HCT116 (cell line): ENCODE measurements around the gene GALR2. TPM values are rescaled to one million over a fixed set of nuclear protein-coding genes. Genes with fewer than 3 reads are reported as not detected.
A peak's percentile ranks its signal among the peaks of the same experiment; 100 is the strongest.

ENCODE experiments used
- ATAC-seq: fragments of 200-7000 bp; cut with Tn5 transposase; 2 replicates; pipeline ENCODE4 v1.9.1; 2020; ENCODE audit warnings: mild to moderate bottlenecking, moderate library complexity
- BruUV-seq: library from RNA; stranded (reverse); fragments of 400-500 nt; replicated peaks from 2 replicates; lab custom pipeline; 2021; lab: Mats Ljungman, UMichigan
- CTCF ChIA-PET: fragments of 300-600 bp; sonication (Branson Sonifier 250); formaldehyde crosslinking; loops from one replicate; lab custom pipeline; 2021; ENCODE audit warnings: antibody characterized with exemption; lab: Charles Lee
- POLR2A ChIA-PET: fragments of 300-600, 350-600 bp; sonication (Branson Sonifier 250); formaldehyde crosslinking; loops from one replicate; lab custom pipeline; 2021; ENCODE audit warnings: antibody characterized with exemption; lab: Charles Lee
- RAD21 ChIA-PET, 2 experiments: fragments of 300-600 bp; sonication (Branson Sonifier 250); formaldehyde crosslinking; loops; one replicate each; lab custom pipeline; 2023; ENCODE audit warnings: low total read pairs in 2 of 2; ENCODE audit not compliant: uncharacterized antibody in 2 of 2, unreplicated experiment in 2 of 2, low non-redundant PET in 1 of 2; lab: Charles Lee
- DNase-seq: peaks from one replicate; pipeline ENCODE4 v3.0.0-alpha.2; 2010; ENCODE audit warnings: low read depth, low spot score
- H2AFZ ChIP-seq: fragments of 200-600 bp; shearing (Covaris generic), sonication (generic); 2 replicates; pipeline ENCODE4 v1.6.1; 2017; ENCODE audit warnings: low read depth, mixed run types, mixed read lengths, antibody characterized with exemption, low read length; ENCODE audit not compliant: poor library complexity, severe bottlenecking
- H3K27ac ChIP-seq: 2 replicates; pipeline ENCODE4 v1.5.1; 2012; ENCODE audit warnings: low read depth, low read length
- H3K27me3 ChIP-seq: fragments of 200-600 bp; sonication (generic); 2 replicates; pipeline ENCODE4 v1.6.1; 2016; ENCODE audit warnings: mixed run types, low read length, mixed read lengths; ENCODE audit not compliant: insufficient read depth
- H3K36me3 ChIP-seq, 2 experiments: fragments of 200-500 bp in 1 of 2; fragments of 200-600 bp in 1 of 2; sonication (Bioruptor generic) in 1 of 2; sonication (generic) in 1 of 2; 2 replicates each; pipeline versions ENCODE4 v1.5.1 to v1.6.1; 2014 to 2016; ENCODE audit warnings: low read length in 2 of 2, inconsistent platforms in 1 of 2, mixed read lengths in 1 of 2, mixed run types in 1 of 2; ENCODE audit not compliant: insufficient read depth in 2 of 2, control insufficient read depth in 1 of 2
- H3K4me1 ChIP-seq, 2 experiments: fragments of 200-600 bp in 1 of 2; sonication (generic) in 1 of 2; 2 replicates each; pipeline versions ENCODE4 v1.5.1 to v1.6.1; 2012 to 2017; ENCODE audit warnings: low read length in 2 of 2, inconsistent platforms in 1 of 2, mild to moderate bottlenecking in 1 of 2, mixed read lengths in 1 of 2, mixed run types in 1 of 2, moderate library complexity in 1 of 2; ENCODE audit not compliant: insufficient read depth in 2 of 2, control insufficient read depth in 1 of 2
- H3K4me2 ChIP-seq: fragments of 200-600 bp; sonication (generic); 2 replicates; pipeline ENCODE4 v1.6.1; 2017; ENCODE audit warnings: mixed run types, low read length, mixed read lengths
- H3K4me3 ChIP-seq, 2 experiments: fragments of 200-600 bp in 1 of 2; sonication (generic) in 1 of 2; replicated peaks in 1 of 2; 2 replicates each; pipeline ENCODE4 v1.5.1; 2011 to 2016; ENCODE audit warnings: low read length in 2 of 2, control low read depth in 1 of 2, low read depth in 1 of 2, mild to moderate bottlenecking in 1 of 2, mixed read lengths in 1 of 2, mixed run types in 1 of 2
- H3K79me2 ChIP-seq: fragments of 200-600 bp; sonication (generic); 2 replicates; pipeline ENCODE4 v1.6.1; 2017; ENCODE audit warnings: mild to moderate bottlenecking, mixed run types, low read length, moderate library complexity, mixed read lengths; ENCODE audit not compliant: insufficient read depth
- H3K9ac ChIP-seq: fragments of 200-600 bp; sonication (generic); 2 replicates; pipeline ENCODE4 v1.6.1; 2016; ENCODE audit warnings: low read length, mixed read lengths
- H3K9me2 ChIP-seq: fragments of 200-600 bp; sonication (generic), shearing (Covaris generic); 2 replicates; pipeline ENCODE4 v1.6.1; 2017; ENCODE audit warnings: mixed run types, mild to moderate bottlenecking, moderate library complexity; ENCODE audit not compliant: insufficient read depth
- H3K9me3 ChIP-seq, 2 experiments: fragments of 200-500 bp in 1 of 2; fragments of 200-600 bp in 1 of 2; sonication (Bioruptor generic) in 1 of 2; sonication (generic) in 1 of 2; 2 replicates each; pipeline ENCODE4 v1.6.1; 2014 to 2017; ENCODE audit warnings: low read length in 2 of 2, mixed read lengths in 2 of 2, inconsistent platforms in 1 of 2, low read depth in 1 of 2, mild to moderate bottlenecking in 1 of 2, mixed run types in 1 of 2, moderate library complexity in 1 of 2; ENCODE audit not compliant: control insufficient read depth in 1 of 2, insufficient read depth in 1 of 2
- H4K20me1 ChIP-seq: fragments of 200-600 bp; sonication (generic), shearing (Covaris generic); 2 replicates; pipeline ENCODE4 v1.6.1; 2017; ENCODE audit warnings: mixed run types, mild to moderate bottlenecking, moderate library complexity; ENCODE audit not compliant: insufficient read depth
- CBX3 ChIP-seq: IDR thresholded peaks from 2 replicates; pipeline ENCODE4 v1.6.1; 2012; ENCODE audit warnings: low read depth
- CEBPB ChIP-seq: IDR thresholded peaks from 2 replicates; pipeline ENCODE4 v1.6.1; 2012; ENCODE audit warnings: low read depth
- EGR1 ChIP-seq: IDR thresholded peaks from 2 replicates; pipeline ENCODE4 v1.6.1; 2012; ENCODE audit warnings: low read depth
- EZH2 ChIP-seq: fragments of 200-600 bp; sonication (generic); IDR thresholded peaks from 2 replicates; pipeline ENCODE4 v1.6.1; 2017; ENCODE audit warnings: antibody characterized with exemption, mixed run types
- FOSL1 ChIP-seq: IDR thresholded peaks from 2 replicates; pipeline ENCODE4 v1.6.1; 2012; ENCODE audit warnings: low read depth
- JUND ChIP-seq: IDR thresholded peaks from 2 replicates; pipeline ENCODE4 v1.6.1; 2012
- POLR2A ChIP-seq: IDR thresholded peaks from 2 replicates; pipeline ENCODE4 v1.7.0; 2011; ENCODE audit warnings: borderline replicate concordance; ENCODE audit not compliant: insufficient read depth, insufficient read length; ENCODE audit errors: extremely low read depth
- POLR2AphosphoS5 ChIP-seq: IDR thresholded peaks from 2 replicates; pipeline ENCODE4 v1.6.1; 2011; ENCODE audit warnings: mild to moderate bottlenecking, low read depth, low read length, moderate library complexity
- SIN3A ChIP-seq: IDR thresholded peaks from 2 replicates; pipeline ENCODE4 v1.6.1; 2012; ENCODE audit warnings: low read depth
- SP1 ChIP-seq: IDR thresholded peaks from 2 replicates; pipeline ENCODE4 v1.6.1; 2012; ENCODE audit warnings: low read depth
- SRF ChIP-seq: IDR thresholded peaks from 2 replicates; pipeline ENCODE4 v1.6.1; 2012; ENCODE audit warnings: low read depth
- TCF7L2 ChIP-seq: IDR thresholded peaks from 2 replicates; pipeline ENCODE4 v1.7.0; 2011; ENCODE audit warnings: borderline replicate concordance, inconsistent platforms; ENCODE audit not compliant: insufficient read depth, insufficient read length; ENCODE audit errors: extremely low read depth
- ZFX ChIP-seq: fragments of 450-650 bp; IDR thresholded peaks from 2 replicates; pipeline ENCODE4 v1.6.1; 2017
- intact Hi-C: fragments of 100-400 bp; cut with micrococcal nuclease; formaldehyde crosslinking; loops from 2 replicates; pipeline ENCODE4 v1.10.0; 2022
- total RNA-seq: library from RNA; stranded (reverse); gene quantifications from one replicate; pipeline ENCODE4 v1.2.1, GENCODE V29; 2021; ENCODE audit not compliant: unreplicated experiment
- TF ChIP-seq, protein P1 (sequence below): IDR thresholded peaks from 2 replicates; pipeline ENCODE4 v1.6.1; 2012

GALR2 gene
- total RNA-seq, 1 experiment from 2014 or later: 0.27 TPM

DNA sequence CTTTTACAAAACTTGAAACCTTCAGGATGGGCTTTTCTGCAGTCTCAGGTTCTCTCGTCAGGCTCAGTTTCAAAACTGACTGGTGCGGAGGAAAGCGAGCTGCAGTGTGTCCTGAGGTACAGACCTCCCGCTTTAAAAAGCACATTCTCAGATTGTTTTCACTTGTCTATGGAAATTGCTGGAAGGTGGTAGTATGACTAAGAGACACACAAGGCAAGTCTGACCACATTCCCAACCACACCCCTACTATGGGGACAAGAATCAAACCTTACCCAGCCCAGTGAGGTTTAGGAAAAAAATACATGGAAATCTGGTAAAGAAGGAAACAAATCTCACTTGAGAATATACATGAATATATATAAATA lies 20.5 kb upstream of the GALR2 start:
- H3K36me3 ChIP-seq: peaks cover 59 to 67% of the 10 kb centered on the region in 2 experiments
- TF ChIP-seq POLR2A: no peak
- TF ChIP-seq TCF7L2: no peak
- no peak for TF ChIP-seq EZH2
- peak; percentile 95 for TF ChIP-seq SP1
- TF ChIP-seq POLR2AphosphoS5: peak; percentile 63; the same call in 1 of the 2 replicates
- TF ChIP-seq ZFX: no peak
- TF ChIP-seq, protein P1, sequence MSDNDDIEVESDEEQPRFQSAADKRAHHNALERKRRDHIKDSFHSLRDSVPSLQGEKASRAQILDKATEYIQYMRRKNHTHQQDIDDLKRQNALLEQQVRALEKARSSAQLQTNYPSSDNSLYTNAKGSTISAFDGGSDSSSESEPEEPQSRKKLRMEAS: peak; percentile 85
- peak; percentile 98 for TF ChIP-seq CBX3
- peak; percentile 92 for TF ChIP-seq JUND
- peak; percentile 92 for TF ChIP-seq FOSL1
- TF ChIP-seq SIN3A: 0 out of 2 replicates have a peak, but pooled peaks have one; percentile 44
- peak; percentile 57; the same call in 1 of the 2 replicates for TF ChIP-seq SRF
- TF ChIP-seq EGR1: peak; percentile 37; the same call in 1 of the 2 replicates
- peak; percentile 58 for TF ChIP-seq CEBPB
- TF ChIP-seq, all 23 proteins: peak for 10
- peak overlapping the region; percentile 63 for H3K4me2 ChIP-seq
- ATAC-seq: peak; percentile 78
- peak overlapping the region; percentile 36 for H3K9ac ChIP-seq
- H3K9me2 ChIP-seq: no peaks in the 10 kb centered on the region
- no peaks in the 10 kb centered on the region for H3K27me3 ChIP-seq
- H3K4me1 ChIP-seq: peaks cover 40% of the 10 kb centered on the region in 2 experiments
- intact Hi-C loops: loop anchor here (1.0 kb wide), 1 partner anchor 18 kb away; the partner anchor contains the start of gene SRP68
- DNase-seq: peak; percentile 76
- peaks cover 38% of the 10 kb centered on the region for H3K79me2 ChIP-seq
- CTCF ChIA-PET: interaction anchor here (1.2 to 2.0 kb wide), 2 partner anchors 18 to 225 kb away, joined by 3 to 6 read pairs; partner anchors contain the start of gene SRP68
- H3K9me3 ChIP-seq: no peaks in the 10 kb centered on the region
- H3K27ac ChIP-seq: peak overlapping the region; percentile 79
- H3K4me3 ChIP-seq: peak overlapping the region; percentile 0 to 13; a peak in 2 of 4 replicates
- H4K20me1 ChIP-seq: no peaks in the 10 kb centered on the region
- no peak overlapping the region for H2AFZ ChIP-seq
- BruUV-seq: no TSS peak
- POLR2A ChIA-PET: interaction anchor here (0.5 to 2.0 kb wide), 4 partner anchors 9 to 62 kb away, joined by 3 to 7 read pairs (median 3); no protein-coding TSS in a partner anchor
- RAD21 ChIA-PET: no interaction called here
